ENCODE results near the gene S100P.

The S100P gene

DNA sequence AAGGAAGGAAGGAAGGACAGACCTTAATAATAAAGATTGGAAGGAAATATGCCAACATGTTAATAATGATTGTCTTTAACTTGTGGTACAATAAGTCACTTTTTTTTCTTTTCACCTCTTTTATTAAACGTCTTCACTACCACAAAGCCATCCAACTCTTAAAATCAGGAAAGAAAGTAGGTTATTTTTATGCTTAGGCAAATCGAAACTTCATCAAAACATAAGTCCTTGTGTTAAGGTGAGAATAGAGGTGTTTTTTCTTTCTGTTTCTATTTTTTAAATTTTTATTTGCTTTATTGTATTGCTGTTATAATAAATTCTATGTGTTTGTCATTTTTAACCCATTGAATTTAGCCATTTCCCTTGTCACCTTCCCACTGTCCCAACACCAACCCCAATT lies 48.8 kb downstream of the S100P start:
- Histone ChIP-seq H3K27ac (ENCODE audit: low read depth, low read length) (no peak overlapping the region), H3K9me3 (ENCODE audit: control insufficient read depth in 5 of 5, low read length in 5 of 5) (no peaks in the 10 kb centered on the region), H3K9ac (ENCODE audit: low read length in 5 of 5) (no peak overlapping the region), H3K36me3 (ENCODE audit: control insufficient read depth in 5 of 5, insufficient read depth in 5 of 5, low read length in 5 of 5) (no peaks in the 10 kb centered on the region), H3K27me3 (ENCODE audit: control insufficient read depth in 5 of 5, insufficient read depth in 4 of 5, low read length in 5 of 5) (no peaks in the 10 kb centered on the region), H3K4me1 (ENCODE audit: control insufficient read depth in 5 of 5, insufficient read depth in 5 of 5, low read length in 5 of 5) (peaks cover 0 to 7% (median 5%) of the 10 kb centered on the region in 5 donors), H3K4me3 (ENCODE audit: low read depth in 1 of 5, low read length in 5 of 5) (no peak overlapping the region)

DNA sequence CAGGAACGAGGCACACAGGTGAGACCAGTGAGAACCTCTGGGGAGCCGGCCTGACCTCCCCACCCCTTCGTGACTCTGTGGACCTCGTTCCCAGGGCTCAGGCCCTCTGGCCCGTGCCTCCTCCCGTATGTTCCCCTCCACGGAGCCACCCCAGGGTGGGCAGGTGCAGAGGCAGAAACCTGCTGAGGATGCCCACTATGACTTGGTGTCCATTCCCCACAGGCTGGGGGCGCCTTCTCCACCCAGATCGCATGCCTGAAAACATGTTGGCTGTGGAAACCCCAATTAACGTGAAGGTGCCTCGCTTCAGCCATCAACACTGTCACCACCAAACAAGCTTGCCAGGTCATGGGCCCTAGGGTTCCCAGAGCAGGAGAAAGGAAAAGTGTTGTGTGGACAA lies 49.3 kb downstream of the S100P start:
- no peaks in the 10 kb centered on the region for H3K9me3 ChIP-seq (ENCODE audit: control insufficient read depth in 5 of 5, low read length in 5 of 5)

More for the DNA sequence above, 49.3 kb downstream of the S100P start:
- no peaks in the 10 kb centered on the region for H3K36me3 ChIP-seq (ENCODE audit: control insufficient read depth in 5 of 5, insufficient read depth in 5 of 5, low read length in 5 of 5)
- H3K4me1 ChIP-seq (ENCODE audit: control insufficient read depth in 5 of 5, insufficient read depth in 5 of 5, low read length in 5 of 5): peaks cover 0 to 11% (median 10%) of the 10 kb centered on the region in 5 donors
- no peak overlapping the region for H3K4me3 ChIP-seq (ENCODE audit: low read depth in 1 of 5, low read length in 5 of 5)
- H3K27ac ChIP-seq (ENCODE audit: low read depth, low read length): no peak overlapping the region
- H3K9ac ChIP-seq (ENCODE audit: low read length in 5 of 5): no peak overlapping the region
- no peaks in the 10 kb centered on the region for H3K27me3 ChIP-seq (ENCODE audit: control insufficient read depth in 5 of 5, insufficient read depth in 4 of 5, low read length in 5 of 5)
